PC-9 (cell line): Measurements from ENCODE around the gene MYO5B. TPM values are rescaled to one million over a fixed set of nuclear protein-coding genes. Genes with fewer than 3 reads are reported as not detected.

Experiments used
- BruUV-seq: library from RNA; stranded (reverse); fragments of 400-500 nt; replicated peaks from 2 replicates; lab custom pipeline; 2021; lab: Mats Ljungman, UMichigan
- CTCF ChIA-PET: fragments of 300-600 bp; sonication (Branson Sonifier 250); formaldehyde crosslinking; loops from one replicate; lab custom pipeline; 2022; ENCODE audit warnings: antibody characterized with exemption; lab: Charles Lee
- POLR2A ChIA-PET: fragments of 300-600 bp; sonication (Branson Sonifier 250); formaldehyde crosslinking; loops from one replicate; lab custom pipeline; 2022; ENCODE audit warnings: antibody characterized with exemption; ENCODE audit not compliant: unreplicated experiment; lab: Charles Lee
- DNase-seq, 2 experiments: peaks; one replicate each; pipeline versions ENCODE4 v3.0.0 to v3.0.0-alpha.2; 2015 to 2022; ENCODE audit warnings: mixed read lengths in 1 of 2
- H2AFZ ChIP-seq: fragments of 200-600 bp; sonication (generic); 2 replicates; pipeline ENCODE4 v1.8.1; 2017; ENCODE audit warnings: antibody characterized with exemption
- H3F3A ChIP-seq: fragments of 200-600 bp; sonication (generic); 2 replicates; pipeline ENCODE4 v1.8.1; 2017; ENCODE audit warnings: antibody characterized with exemption, mild to moderate bottlenecking, low read depth; ENCODE audit not compliant: insufficient read depth
- H3K27ac ChIP-seq: fragments of 200-600 bp; sonication (generic); 2 replicates; pipeline ENCODE4 v1.6.1; 2016; ENCODE audit warnings: mixed run types
- H3K27me3 ChIP-seq: fragments of 200-600 bp; sonication (generic); 2 replicates; pipeline ENCODE4 v1.6.1; 2016; ENCODE audit warnings: low read depth, mixed run types; ENCODE audit not compliant: insufficient read depth
- H3K36me3 ChIP-seq: fragments of 200-600 bp; sonication (generic); 2 replicates; pipeline ENCODE4 v1.6.1; 2016; ENCODE audit warnings: low read depth, mixed run types
- H3K4me1 ChIP-seq: fragments of 200-600 bp; sonication (generic); replicated peaks from 2 replicates; pipeline ENCODE4 v1.6.1; 2016; ENCODE audit warnings: mixed run types; ENCODE audit not compliant: insufficient read depth
- H3K4me2 ChIP-seq: fragments of 200-600 bp; sonication (generic); 2 replicates; pipeline ENCODE4 v1.6.1; 2017; ENCODE audit warnings: mixed run types
- H3K4me3 ChIP-seq: fragments of 200-600 bp; sonication (generic); 2 replicates; pipeline ENCODE4 v1.6.1; 2016; ENCODE audit warnings: mixed run types
- H3K79me2 ChIP-seq: fragments of 200-600 bp; sonication (generic); 2 replicates; pipeline ENCODE4 v1.6.1; 2017; ENCODE audit warnings: low read depth, mixed run types
- H3K9me2 ChIP-seq: fragments of 200-600 bp; sonication (generic); 2 replicates; pipeline ENCODE4 v1.8.1; 2017; ENCODE audit warnings: mild to moderate bottlenecking; ENCODE audit not compliant: insufficient read depth
- H3K9me3 ChIP-seq: fragments of 200-600 bp; sonication (generic); 2 replicates; pipeline ENCODE4 v1.8.1; 2016; ENCODE audit warnings: low read depth; ENCODE audit not compliant: insufficient read depth
- H4K20me1 ChIP-seq: fragments of 200-600 bp; sonication (generic); 2 replicates; pipeline ENCODE4 v1.8.1; 2017; ENCODE audit not compliant: insufficient read depth
- EZH2 ChIP-seq: fragments of 200-600 bp; sonication (generic); IDR thresholded peaks from 2 replicates; pipeline ENCODE4 v1.8.0; 2017; ENCODE audit warnings: antibody characterized with exemption, low read depth
- intact Hi-C: fragments of 100-400 bp; cut with micrococcal nuclease; formaldehyde crosslinking; loops from one replicate; pipeline ENCODE4 v1.10.0; 2022; ENCODE audit not compliant: unreplicated experiment
- total RNA-seq: library from RNA; stranded (reverse); gene quantifications from 2 replicates; pipeline ENCODE4 v1.2.3, GENCODE V29; 2021
- TF ChIP-seq, protein P1 (sequence below): fragments of 200-600 bp; sonication (generic); conservative IDR thresholded peaks from 2 replicates; pipeline ENCODE4 v1.6.1; 2017; ENCODE audit warnings: mixed run types, antibody characterized with exemption, mild to moderate bottlenecking, moderate library complexity

Gene MYO5B
- total RNA-seq, 1 experiment from 2014 or later = 25.4 TPM

DNA sequence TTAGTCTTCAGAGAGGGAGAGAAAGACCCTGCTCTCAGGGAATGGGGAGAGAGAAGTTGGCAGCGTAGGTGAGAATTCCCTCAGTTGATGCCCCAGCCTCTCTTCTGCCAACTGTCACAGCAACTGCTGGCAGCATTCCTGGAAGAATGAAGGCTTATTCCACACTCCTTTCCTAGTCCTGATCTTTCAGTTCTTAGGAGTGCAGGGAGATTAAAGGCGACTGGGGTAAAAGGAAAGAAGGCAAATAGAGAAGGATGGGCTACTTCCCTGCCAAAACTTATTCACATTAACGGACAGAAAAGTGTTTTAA, 315.7 kb downstream of the MYO5B start:
- Histone ChIP-seq H3K4me2 (no peak overlapping the region), H3K4me3 (no peak overlapping the region), H3K4me1 (no peaks in the 10 kb centered on the region), H3K9me3 (no peaks in the 10 kb centered on the region), H3K79me2 (no peaks in the 10 kb centered on the region), H4K20me1 (no peaks in the 10 kb centered on the region), H3F3A (no peaks in the 10 kb centered on the region; the same call in 1 of the 2 replicates), H3K27ac (no peak overlapping the region), H3K36me3 (0 out of 2 replicates have a peak, but pooled peaks cover 5% of the 10 kb centered on the region), H3K27me3 (no peaks in the 10 kb centered on the region), H2AFZ (no peak overlapping the region), H3K9me2 (no peaks in the 10 kb centered on the region)
- BruUV-seq = no TSS peak
- no peak for DNase-seq
- CTCF ChIA-PET = no interaction called here
- intact Hi-C loops = no loop called here
- POLR2A ChIA-PET = no interaction called here
- TF ChIP-seq, protein P1, sequence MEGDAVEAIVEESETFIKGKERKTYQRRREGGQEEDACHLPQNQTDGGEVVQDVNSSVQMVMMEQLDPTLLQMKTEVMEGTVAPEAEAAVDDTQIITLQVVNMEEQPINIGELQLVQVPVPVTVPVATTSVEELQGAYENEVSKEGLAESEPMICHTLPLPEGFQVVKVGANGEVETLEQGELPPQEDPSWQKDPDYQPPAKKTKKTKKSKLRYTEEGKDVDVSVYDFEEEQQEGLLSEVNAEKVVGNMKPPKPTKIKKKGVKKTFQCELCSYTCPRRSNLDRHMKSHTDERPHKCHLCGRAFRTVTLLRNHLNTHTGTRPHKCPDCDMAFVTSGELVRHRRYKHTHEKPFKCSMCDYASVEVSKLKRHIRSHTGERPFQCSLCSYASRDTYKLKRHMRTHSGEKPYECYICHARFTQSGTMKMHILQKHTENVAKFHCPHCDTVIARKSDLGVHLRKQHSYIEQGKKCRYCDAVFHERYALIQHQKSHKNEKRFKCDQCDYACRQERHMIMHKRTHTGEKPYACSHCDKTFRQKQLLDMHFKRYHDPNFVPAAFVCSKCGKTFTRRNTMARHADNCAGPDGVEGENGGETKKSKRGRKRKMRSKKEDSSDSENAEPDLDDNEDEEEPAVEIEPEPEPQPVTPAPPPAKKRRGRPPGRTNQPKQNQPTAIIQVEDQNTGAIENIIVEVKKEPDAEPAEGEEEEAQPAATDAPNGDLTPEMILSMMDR = no peak
- no peak for TF ChIP-seq EZH2

DNA sequence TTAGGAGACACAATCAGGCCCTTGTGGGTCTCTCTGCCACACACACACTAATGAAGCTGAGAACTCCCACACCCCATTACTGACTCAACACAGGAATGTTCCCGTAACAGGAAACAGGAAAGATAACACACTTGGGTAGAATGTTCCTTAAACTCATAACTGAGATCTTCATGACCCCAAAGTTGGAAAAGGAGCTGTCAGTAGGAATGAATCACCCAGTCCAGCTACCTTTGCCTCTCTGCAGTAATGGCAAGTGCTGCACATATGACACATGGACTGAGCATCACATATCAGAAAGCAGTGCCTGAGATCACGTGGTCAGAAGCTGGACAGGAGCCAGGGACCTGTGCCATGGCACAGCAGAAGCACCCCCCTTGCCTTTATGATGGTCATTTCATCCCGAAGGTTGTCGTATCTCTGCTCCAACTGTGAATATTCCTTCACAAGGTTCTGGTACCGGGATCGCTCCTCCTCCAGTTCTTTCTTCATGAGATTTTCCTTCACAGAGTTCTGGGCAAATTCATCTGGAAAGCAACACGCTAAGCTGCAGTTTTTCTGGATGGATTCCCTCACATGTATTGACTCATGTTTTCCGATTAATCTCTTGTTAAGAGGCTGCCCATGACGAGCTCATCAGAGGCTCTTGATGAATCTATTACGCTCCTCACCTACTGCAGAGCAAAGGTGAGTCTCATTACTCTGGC, 316.2 kb downstream of the MYO5B start:
- POLR2A ChIA-PET = no interaction called here
- Histone ChIP-seq H4K20me1 (no peaks in the 10 kb centered on the region), H2AFZ (no peak overlapping the region), H3F3A (no peaks in the 10 kb centered on the region; the same call in 1 of the 2 replicates), H3K27me3 (no peaks in the 10 kb centered on the region), H3K79me2 (no peaks in the 10 kb centered on the region), H3K4me2 (no peak overlapping the region), H3K4me1 (no peaks in the 10 kb centered on the region), H3K9me2 (no peaks in the 10 kb centered on the region), H3K4me3 (no peak overlapping the region), H3K36me3 (0 out of 2 replicates have a peak, but pooled peaks cover 5% of the 10 kb centered on the region), H3K9me3 (no peaks in the 10 kb centered on the region), H3K27ac (no peak overlapping the region)
- intact Hi-C loops = no loop called here
- no TSS peak for BruUV-seq
- DNase-seq = no peak
- CTCF ChIA-PET = no interaction called here
- TF ChIP-seq, protein P1 = no peak
- no peak for TF ChIP-seq EZH2

DNA sequence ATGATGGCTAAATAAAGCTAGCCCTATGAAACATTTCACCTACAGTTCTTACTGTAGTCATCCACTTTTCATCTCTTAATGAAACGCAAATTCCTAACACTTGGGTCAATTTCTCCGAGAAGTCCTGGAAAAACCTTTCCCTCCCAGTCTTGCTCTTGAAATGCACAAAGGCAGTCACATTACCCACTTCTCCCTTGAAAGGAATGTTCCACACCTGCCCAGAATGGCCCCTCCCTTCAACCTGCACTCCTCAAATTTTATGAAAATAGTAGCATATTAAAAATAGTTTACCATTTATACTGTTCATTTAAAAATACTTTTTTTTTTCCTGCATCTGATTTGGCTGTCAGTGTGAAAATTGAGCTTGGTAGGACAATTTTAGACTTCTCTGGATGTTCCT, 316.9 kb downstream of the MYO5B start:
- no peak for DNase-seq
- Histone ChIP-seq H3K27me3 (no peaks in the 10 kb centered on the region), H3K4me1 (no peaks in the 10 kb centered on the region), H2AFZ (no peak overlapping the region), H3K4me2 (no peak overlapping the region), H3K9me2 (no peaks in the 10 kb centered on the region), H3K9me3 (no peaks in the 10 kb centered on the region), H3K79me2 (no peaks in the 10 kb centered on the region), H3K4me3 (no peak overlapping the region), H3F3A (no peaks in the 10 kb centered on the region; the same call in 1 of the 2 replicates), H3K27ac (no peak overlapping the region), H3K36me3 (0 out of 2 replicates have a peak, but pooled peaks cover 5% of the 10 kb centered on the region), H4K20me1 (no peaks in the 10 kb centered on the region)
- ChIA-PET CTCF (no interaction called here), POLR2A (no interaction called here)
- TF ChIP-seq, protein P1 = no peak
- no peak for TF ChIP-seq EZH2
- BruUV-seq = no TSS peak
- intact Hi-C loops = no loop called here
